Measurements from ENCODE around the gene CDC42BPG. TPM values are rescaled to one million over a fixed set of nuclear protein-coding genes. Genes with fewer than 3 reads are reported as not detected.
"Not testable (repeated sequence)": the region's sequence is repeated elsewhere in the genome, so short reads cannot be mapped to it uniquely, and the experiment has no call there.

Gene CDC42BPG
- total RNA-seq, 2 donors from 2014 or later = 0.61 to 0.76 TPM

- H3K9me3 Mint-ChIP-seq; H3K36me3 Mint-ChIP-seq; H3K27ac Mint-ChIP-seq; DNase-seq (ENCODE audit: low spot score in 2 of 2); ATAC-seq: not testable (repeated sequence)
Observed at GRCh38 chr11:64845776-64846129, 1.3 kb upstream of the CDC42BPG start.

- Mint-ChIP-seq H3K27ac (peak overlapping the region in 1 of 2 donors; percentile 68), H3K36me3 (no peaks in the 10 kb centered on the region), H3K9me3 (no peaks in the 10 kb centered on the region)
- ATAC-seq = no peak
- no peak for DNase-seq (ENCODE audit: low spot score in 2 of 2)
Observed at GRCh38 chr11:64845129-64845775, 799 bp upstream of the CDC42BPG start.

- peak in 1 of 2 donors; percentile 1 for ATAC-seq
- H3K27ac Mint-ChIP-seq = no peak overlapping the region
- H3K9me3 Mint-ChIP-seq = no peaks in the 10 kb centered on the region
- DNase-seq (ENCODE audit: low spot score in 2 of 2) = no peak
- no peaks in the 10 kb centered on the region for H3K36me3 Mint-ChIP-seq
Observed at GRCh38 chr11:64843686-64844329, 645 bp downstream of the CDC42BPG start.

GRCh38 chr11:64842851-64843685 lies 1.4 kb downstream of the CDC42BPG start:
- Mint-ChIP-seq H3K36me3 (no peaks in the 10 kb centered on the region), H3K27ac (no peak overlapping the region), H3K9me3 (no peaks in the 10 kb centered on the region)
- ATAC-seq (no peak), DNase-seq (ENCODE audit: low spot score in 2 of 2) (no peak)

- H3K27ac Mint-ChIP-seq = peak overlapping the region in 1 of 2 donors; percentile 46
- no peaks in the 10 kb centered on the region for H3K9me3 Mint-ChIP-seq
- no peak for ATAC-seq
- H3K36me3 Mint-ChIP-seq = no peaks in the 10 kb centered on the region
- no peak for DNase-seq (ENCODE audit: low spot score in 2 of 2)
Observed at GRCh38 chr11:64842366-64842759, 2.1 kb downstream of the CDC42BPG start.

GRCh38 chr11:64841592-64842365 lies 2.7 kb downstream of the CDC42BPG start:
- no peaks in the 10 kb centered on the region for H3K9me3 Mint-ChIP-seq
- DNase-seq (ENCODE audit: low spot score in 2 of 2) (peak in 1 of 2 donors; percentile 55), ATAC-seq (no peak)

GRCh38 chr11:64839887-64840782 lies 4.3 kb downstream of the CDC42BPG start:
- Mint-ChIP-seq H3K9me3 (no peaks in the 10 kb centered on the region), H3K27ac (no peak overlapping the region), H3K36me3 (no peaks in the 10 kb centered on the region)
- no peak for ATAC-seq
- DNase-seq (ENCODE audit: low spot score in 2 of 2) = no peak

More at GRCh38 chr11:64841592-64842365, 2.7 kb downstream of the CDC42BPG start:
- Mint-ChIP-seq H3K36me3 (no peaks in the 10 kb centered on the region), H3K27ac (peak overlapping the region in 1 of 2 donors; percentile 46)

GRCh38 chr11:64839335-64839734 lies 5.1 kb downstream of the CDC42BPG start:
- Mint-ChIP-seq H3K27ac (no peak overlapping the region), H3K9me3 (no peaks in the 10 kb centered on the region), H3K36me3 (no peaks in the 10 kb centered on the region)
- no peak for DNase-seq (ENCODE audit: low spot score in 2 of 2)
- no peak for ATAC-seq

- Mint-ChIP-seq H3K9me3 (no peaks in the 10 kb centered on the region), H3K36me3 (no peaks in the 10 kb centered on the region), H3K27ac (no peak overlapping the region)
- ATAC-seq (no peak), DNase-seq (ENCODE audit: low spot score in 2 of 2) (no peak)
Observed at GRCh38 chr11:64838600-64839334, 5.7 kb downstream of the CDC42BPG start.

GRCh38 chr11:64837887-64838351 lies 6.5 kb downstream of the CDC42BPG start:
- no peaks in the 10 kb centered on the region for H3K36me3 Mint-ChIP-seq
- DNase-seq (ENCODE audit: low spot score in 2 of 2) (no peak), ATAC-seq (no peak)
- no peaks in the 10 kb centered on the region for H3K9me3 Mint-ChIP-seq
- no peak overlapping the region for H3K27ac Mint-ChIP-seq

- Mint-ChIP-seq H3K36me3 (no peaks in the 10 kb centered on the region), H3K9me3 (no peaks in the 10 kb centered on the region), H3K27ac (peak overlapping the region in 1 of 2 donors; percentile 55)
- DNase-seq (ENCODE audit: low spot score in 2 of 2) = no peak
- ATAC-seq = no peak
Observed at GRCh38 chr11:64836448-64837072, 7.9 kb downstream of the CDC42BPG start.

- DNase-seq (ENCODE audit: low spot score in 2 of 2) (no peak), ATAC-seq (no peak)
- no peaks in the 10 kb centered on the region for H3K36me3 Mint-ChIP-seq
- H3K27ac Mint-ChIP-seq = no peak overlapping the region
- no peaks in the 10 kb centered on the region for H3K9me3 Mint-ChIP-seq
Observed at GRCh38 chr11:64835616-64836447, 8.6 kb downstream of the CDC42BPG start.

GRCh38 chr11:64834723-64835615 lies 9.5 kb downstream of the CDC42BPG start:
- Mint-ChIP-seq H3K9me3 (no peaks in the 10 kb centered on the region), H3K27ac (no peak overlapping the region), H3K36me3 (no peaks in the 10 kb centered on the region)
- DNase-seq (ENCODE audit: low spot score in 2 of 2) (no peak), ATAC-seq (no peak)

Measured in activated naive CD4-positive, alpha-beta T cell treated with anti-CD3 and anti-CD28 coated beads, Interleukin-2, amount 50 U/mL, for 72 hours (primary cell).